BLaER1 (cell line): ENCODE data around the gene CENPH.
"Not testable (repeated sequence)": the region's sequence is repeated elsewhere in the genome, so short reads cannot be mapped to it uniquely, and the experiment has no call there.

Experiments used
- H3K27ac ChIP-seq: shearing (Covaris generic); formaldehyde crosslinking; 2 replicates; pipeline ENCODE4 v1.8.1; 2022
- H3K27me3 ChIP-seq: shearing (Covaris generic); formaldehyde crosslinking; 2 replicates; pipeline ENCODE4 v1.8.1; 2022
- H3K36me3 ChIP-seq: shearing (Covaris generic); formaldehyde crosslinking; 2 replicates; pipeline ENCODE4 v1.8.1; 2022
- H3K4me1 ChIP-seq: shearing (Covaris generic); formaldehyde crosslinking; 2 replicates; pipeline ENCODE4 v1.8.1; 2022
- H3K4me2 ChIP-seq: shearing (Covaris generic); formaldehyde crosslinking; 2 replicates; pipeline ENCODE4 v1.8.1; 2022
- H3K4me3 ChIP-seq: shearing (Covaris generic); formaldehyde crosslinking; 2 replicates; pipeline ENCODE4 v1.8.1; 2022
- H3K9ac ChIP-seq: shearing (Covaris generic); formaldehyde crosslinking; 2 replicates; pipeline ENCODE4 v1.8.1; 2022
- H3K9me3 ChIP-seq: shearing (Covaris generic); formaldehyde crosslinking; 2 replicates; pipeline ENCODE4 v1.8.1; 2022
- H4K20me1 ChIP-seq: shearing (Covaris generic); formaldehyde crosslinking; 2 replicates; pipeline ENCODE4 v1.8.1; 2022
- Cebpa-rat ChIP-seq: shearing (Covaris generic); IDR thresholded peaks from 2 replicates; pipeline ENCODE4 v1.8.1; 2022

The CENPH gene

GRCh38 chr5:69245031-69245430 is 55.6 kb downstream of the CENPH start:
- no peak for TF ChIP-seq Cebpa-rat
- H3K4me2 ChIP-seq, result no peak overlapping the region
- no peak overlapping the region for H3K9ac ChIP-seq
- H3K4me3 ChIP-seq, result no peak overlapping the region
- H3K27me3 ChIP-seq, result no peaks in the 10 kb centered on the region
- H4K20me1 ChIP-seq, result peaks cover 8% of the 10 kb centered on the region; the same call in 1 of the 2 replicates
- no peak overlapping the region for H3K27ac ChIP-seq
- peaks cover 57% of the 10 kb centered on the region for H3K9me3 ChIP-seq
- H3K36me3 ChIP-seq, result peaks cover 69% of the 10 kb centered on the region
- no peaks in the 10 kb centered on the region for H3K4me1 ChIP-seq

GRCh38 chr5:69248019-69248418 is 58.6 kb downstream of the CENPH start:
- Histone ChIP-seq H3K9ac (no peak overlapping the region), H4K20me1 (peaks cover 28% of the 10 kb centered on the region; the same call in 1 of the 2 replicates), H3K36me3 (peaks cover 48% of the 10 kb centered on the region), H3K4me1 (no peaks in the 10 kb centered on the region), H3K9me3 (peaks cover 36% of the 10 kb centered on the region), H3K4me2 (no peak overlapping the region), H3K27me3 (no peaks in the 10 kb centered on the region), H3K4me3 (no peak overlapping the region), H3K27ac (no peak overlapping the region)
- no peak for TF ChIP-seq Cebpa-rat

- Histone ChIP-seq H3K9me3 (peaks cover 20% of the 10 kb centered on the region), H4K20me1 (peaks cover 28% of the 10 kb centered on the region; the same call in 1 of the 2 replicates), H3K36me3 (peaks cover 38% of the 10 kb centered on the region), H3K4me2 (no peak overlapping the region), H3K27me3 (no peaks in the 10 kb centered on the region), H3K4me3 (no peak overlapping the region), H3K27ac (no peak overlapping the region), H3K4me1 (no peaks in the 10 kb centered on the region), H3K9ac (no peak overlapping the region)
- no peak for TF ChIP-seq Cebpa-rat
These were observed 61.2 kb downstream of the CENPH start for GRCh38 chr5:69250593-69250992.

- no peak overlapping the region for H3K9ac ChIP-seq
- peaks cover 20% of the 10 kb centered on the region; the same call in 1 of the 2 replicates for H4K20me1 ChIP-seq
- no peaks in the 10 kb centered on the region for H3K27me3 ChIP-seq
- H3K27ac ChIP-seq, result no peak overlapping the region
- H3K4me2 ChIP-seq, result no peak overlapping the region
- peaks cover 43% of the 10 kb centered on the region for H3K36me3 ChIP-seq
- no peak for TF ChIP-seq Cebpa-rat
- peaks cover 12% of the 10 kb centered on the region for H3K9me3 ChIP-seq
- H3K4me1 ChIP-seq, result peaks cover 11% of the 10 kb centered on the region
- H3K4me3 ChIP-seq, result no peak overlapping the region
These were observed 63.1 kb downstream of the CENPH start for GRCh38 chr5:69252437-69252836.

- Histone ChIP-seq H4K20me1 (peaks cover 11% of the 10 kb centered on the region; the same call in 1 of the 2 replicates), H3K36me3 (peaks cover 50% of the 10 kb centered on the region), H3K4me1 (peaks cover 18% of the 10 kb centered on the region)
- not testable (repeated sequence) for H3K27me3 ChIP-seq, H3K9me3 ChIP-seq, H3K4me2 ChIP-seq, H3K27ac ChIP-seq, H3K9ac ChIP-seq, H3K4me3 ChIP-seq
These were observed 66.6 kb downstream of the CENPH start for GRCh38 chr5:69255940-69256339.

- H3K9me3 ChIP-seq, result no peaks in the 10 kb centered on the region
- TF ChIP-seq Cebpa-rat, result no peak
- H3K4me1 ChIP-seq, result peaks cover 18% of the 10 kb centered on the region
- no peaks in the 10 kb centered on the region for H4K20me1 ChIP-seq
- no peak overlapping the region for H3K9ac ChIP-seq
- no peaks in the 10 kb centered on the region for H3K27me3 ChIP-seq
- no peak overlapping the region for H3K4me3 ChIP-seq
- peak overlapping the region; percentile 67 for H3K4me2 ChIP-seq
- H3K27ac ChIP-seq, result no peak overlapping the region
- H3K36me3 ChIP-seq, result peaks cover 65% of the 10 kb centered on the region
These were observed 68.2 kb downstream of the CENPH start for GRCh38 chr5:69257577-69257976.
